Measurements from ENCODE around the gene CHID1. TPM values are rescaled to one million over a fixed set of nuclear protein-coding genes. Genes with fewer than 3 reads are reported as not detected.
A peak's percentile ranks its signal among the peaks of the same experiment; 100 is the strongest.

The CHID1 gene
- total and polyA plus RNA-seq, 2 donors (not counting 1 experiment from before 2014, with no cell fraction given) = 54.3 to 68.4 TPM

DNA sequence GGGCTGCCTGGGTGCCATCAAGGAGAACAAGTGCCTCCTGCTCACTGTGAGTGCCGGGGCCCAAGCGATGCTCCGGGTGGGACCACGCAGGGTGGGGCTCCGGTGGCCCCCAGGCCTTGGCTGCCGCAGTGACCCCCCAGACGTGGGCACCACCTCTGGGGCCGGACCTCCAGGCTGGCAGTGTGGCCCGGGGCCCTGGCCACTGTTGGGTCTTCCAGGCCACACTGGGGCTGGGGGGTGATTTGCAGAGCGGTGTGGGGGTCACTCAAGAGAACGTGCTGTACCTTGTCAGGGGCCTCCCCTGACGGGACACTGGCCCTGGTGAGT lies 48.0 kb downstream of the CHID1 start:
- Histone ChIP-seq H3K27ac (ENCODE audit: insufficient read depth, low read length) (no peak overlapping the region), H3K9me3 (ENCODE audit: control insufficient read depth, insufficient read depth, low read depth, low read length) (no peaks in the 10 kb centered on the region), H2AFZ (ENCODE audit: low read length) (no peak overlapping the region), H3K4me1 (ENCODE audit: control insufficient read depth, extremely low read depth, insufficient read depth, low read length) (peaks cover 18% of the 10 kb centered on the region), H3K36me3 (ENCODE audit: control insufficient read depth, insufficient read depth, low read length) (peaks cover 22% of the 10 kb centered on the region), H3K4me2 (ENCODE audit: extremely low read depth, insufficient read depth, low read length) (no peak overlapping the region), H3K4me3 (replicated peaks in 1 of 4; ENCODE audit: control extremely low read depth in 1 of 4, insufficient read depth in 1 of 4, low read depth in 3 of 4, low read length in 4 of 4) (no peak overlapping the region), H3K79me2 (ENCODE audit: control insufficient read depth, insufficient read depth, low read length) (peaks cover 16% of the 10 kb centered on the region), H3K27me3 (ENCODE audit: control insufficient read depth, insufficient read depth, low read length) (no peaks in the 10 kb centered on the region), H4K20me1 (ENCODE audit: control insufficient read depth, extremely low read depth, insufficient read depth, low read length) (no peaks in the 10 kb centered on the region), H3K9ac (ENCODE audit: insufficient read depth, low read length) (no peak overlapping the region)
- no peak for TF ChIP-seq EZH2 (IDR thresholded peaks at IDR 0.05; ENCODE audit: low read length, missing control alignments)
- TF ChIP-seq, protein P1, sequence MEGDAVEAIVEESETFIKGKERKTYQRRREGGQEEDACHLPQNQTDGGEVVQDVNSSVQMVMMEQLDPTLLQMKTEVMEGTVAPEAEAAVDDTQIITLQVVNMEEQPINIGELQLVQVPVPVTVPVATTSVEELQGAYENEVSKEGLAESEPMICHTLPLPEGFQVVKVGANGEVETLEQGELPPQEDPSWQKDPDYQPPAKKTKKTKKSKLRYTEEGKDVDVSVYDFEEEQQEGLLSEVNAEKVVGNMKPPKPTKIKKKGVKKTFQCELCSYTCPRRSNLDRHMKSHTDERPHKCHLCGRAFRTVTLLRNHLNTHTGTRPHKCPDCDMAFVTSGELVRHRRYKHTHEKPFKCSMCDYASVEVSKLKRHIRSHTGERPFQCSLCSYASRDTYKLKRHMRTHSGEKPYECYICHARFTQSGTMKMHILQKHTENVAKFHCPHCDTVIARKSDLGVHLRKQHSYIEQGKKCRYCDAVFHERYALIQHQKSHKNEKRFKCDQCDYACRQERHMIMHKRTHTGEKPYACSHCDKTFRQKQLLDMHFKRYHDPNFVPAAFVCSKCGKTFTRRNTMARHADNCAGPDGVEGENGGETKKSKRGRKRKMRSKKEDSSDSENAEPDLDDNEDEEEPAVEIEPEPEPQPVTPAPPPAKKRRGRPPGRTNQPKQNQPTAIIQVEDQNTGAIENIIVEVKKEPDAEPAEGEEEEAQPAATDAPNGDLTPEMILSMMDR (conservative IDR thresholded peaks at IDR 0.05 in 1 of 2, IDR thresholded peaks at IDR 0.05 in 1 of 2; ENCODE audit: low read depth in 1 of 2, low read length in 2 of 2) = no peak
- DNase-seq (ENCODE audit: low read depth in 2 of 2) = no peak

DNA sequence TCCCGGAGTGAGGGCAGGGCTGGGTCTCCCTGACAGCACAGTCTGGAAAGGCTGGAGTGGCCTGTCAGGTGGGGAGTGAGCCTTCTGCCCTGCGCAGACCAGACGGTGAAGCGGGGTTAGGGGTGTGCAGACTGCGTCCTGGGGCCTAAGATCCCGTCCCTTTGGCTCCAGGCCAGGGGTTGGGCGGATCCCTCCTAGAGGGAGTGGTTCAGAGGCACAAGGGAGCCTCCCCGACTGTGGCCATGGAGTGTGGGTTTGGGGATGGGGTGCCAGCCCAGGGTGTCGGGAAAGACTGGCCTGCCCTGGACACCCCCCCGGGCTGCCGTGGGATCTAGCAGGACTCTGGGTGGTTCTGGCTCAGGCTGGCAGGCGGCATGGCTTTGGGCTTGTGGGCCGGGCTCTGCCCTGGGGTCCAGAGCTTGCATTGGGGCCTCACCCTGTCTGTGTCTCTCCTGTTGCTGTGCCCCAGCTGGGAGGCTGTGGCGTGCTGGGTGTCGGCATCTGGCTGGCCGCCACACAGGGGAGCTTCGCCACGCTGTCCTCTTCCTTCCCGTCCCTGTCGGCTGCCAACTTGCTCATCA lies 48.4 kb downstream of the CHID1 start:
- no peak overlapping the region for H2AFZ ChIP-seq (ENCODE audit: low read length)
- DNase-seq (ENCODE audit: low read depth in 2 of 2) = peak in 1 of 2 donors; percentile 41
- H3K4me3 ChIP-seq (replicated peaks in 1 of 4; ENCODE audit: control extremely low read depth in 1 of 4, insufficient read depth in 1 of 4, low read depth in 3 of 4, low read length in 4 of 4) = no peak overlapping the region
- H3K4me1 ChIP-seq (ENCODE audit: control insufficient read depth, extremely low read depth, insufficient read depth, low read length) = peaks cover 18% of the 10 kb centered on the region
- H3K27me3 ChIP-seq (ENCODE audit: control insufficient read depth, insufficient read depth, low read length) = no peaks in the 10 kb centered on the region
- no peaks in the 10 kb centered on the region for H3K9me3 ChIP-seq (ENCODE audit: control insufficient read depth, insufficient read depth, low read depth, low read length)
- TF ChIP-seq EZH2 (IDR thresholded peaks at IDR 0.05; ENCODE audit: low read length, missing control alignments) = no peak
- TF ChIP-seq, protein P1 (conservative IDR thresholded peaks at IDR 0.05 in 1 of 2, IDR thresholded peaks at IDR 0.05 in 1 of 2; ENCODE audit: low read depth in 1 of 2, low read length in 2 of 2) = no peak
- peaks cover 22% of the 10 kb centered on the region for H3K36me3 ChIP-seq (ENCODE audit: control insufficient read depth, insufficient read depth, low read length)
- H3K4me2 ChIP-seq (ENCODE audit: extremely low read depth, insufficient read depth, low read length) = no peak overlapping the region
- no peaks in the 10 kb centered on the region for H4K20me1 ChIP-seq (ENCODE audit: control insufficient read depth, extremely low read depth, insufficient read depth, low read length)
- H3K9ac ChIP-seq (ENCODE audit: insufficient read depth, low read length) = peak overlapping the region; percentile 16
- no peak overlapping the region for H3K27ac ChIP-seq (ENCODE audit: insufficient read depth, low read length)
- peaks cover 18% of the 10 kb centered on the region for H3K79me2 ChIP-seq (ENCODE audit: control insufficient read depth, insufficient read depth, low read length)

DNA sequence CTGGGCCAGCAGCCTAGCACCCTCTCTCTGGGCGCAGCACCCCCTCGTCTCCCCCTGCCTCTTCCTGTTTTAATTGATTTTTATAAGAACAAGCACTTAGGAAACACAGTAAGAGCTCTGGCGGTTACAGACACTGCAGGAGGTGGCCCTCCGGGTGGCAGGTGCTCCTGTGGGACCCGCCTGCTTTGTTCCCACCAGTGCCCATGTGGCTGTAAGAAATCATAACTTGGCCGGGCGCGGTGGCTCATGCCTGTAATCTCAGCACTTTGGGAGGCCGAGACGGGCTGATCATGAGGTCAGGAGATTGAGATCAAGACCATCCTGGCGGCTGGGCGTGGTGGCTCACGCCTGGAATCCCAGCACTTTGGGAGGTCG lies 49.5 kb downstream of the CHID1 start:
- no peaks in the 10 kb centered on the region for H3K9me3 ChIP-seq (ENCODE audit: control insufficient read depth, insufficient read depth, low read depth, low read length)
- peaks cover 18% of the 10 kb centered on the region for H3K79me2 ChIP-seq (ENCODE audit: control insufficient read depth, insufficient read depth, low read length)
- H2AFZ ChIP-seq (ENCODE audit: low read length) = no peak overlapping the region
- no peak for DNase-seq (ENCODE audit: low read depth in 2 of 2)
- TF ChIP-seq EZH2 (IDR thresholded peaks at IDR 0.05; ENCODE audit: low read length, missing control alignments) = no peak
- TF ChIP-seq, protein P1 (conservative IDR thresholded peaks at IDR 0.05 in 1 of 2, IDR thresholded peaks at IDR 0.05 in 1 of 2; ENCODE audit: low read depth in 1 of 2, low read length in 2 of 2) = no peak
- H3K4me3 ChIP-seq (replicated peaks in 1 of 4; ENCODE audit: control extremely low read depth in 1 of 4, insufficient read depth in 1 of 4, low read depth in 3 of 4, low read length in 4 of 4) = no peak overlapping the region
- H3K36me3 ChIP-seq (ENCODE audit: control insufficient read depth, insufficient read depth, low read length) = peaks cover 25% of the 10 kb centered on the region
- no peak overlapping the region for H3K9ac ChIP-seq (ENCODE audit: insufficient read depth, low read length)
- H3K27ac ChIP-seq (ENCODE audit: insufficient read depth, low read length) = no peak overlapping the region
- no peaks in the 10 kb centered on the region for H4K20me1 ChIP-seq (ENCODE audit: control insufficient read depth, extremely low read depth, insufficient read depth, low read length)
- H3K4me2 ChIP-seq (ENCODE audit: extremely low read depth, insufficient read depth, low read length) = no peak overlapping the region
- H3K27me3 ChIP-seq (ENCODE audit: control insufficient read depth, insufficient read depth, low read length) = no peaks in the 10 kb centered on the region
- peaks cover 18% of the 10 kb centered on the region for H3K4me1 ChIP-seq (ENCODE audit: control insufficient read depth, extremely low read depth, insufficient read depth, low read length)
